Left kidney (tissue), 2 donors: ENCODE data around the gene ITPA. TPM values are rescaled to one million over a fixed set of nuclear protein-coding genes. Genes with fewer than 3 reads are reported as not detected.

Experiments
- DNase-seq: peaks from one replicate; pipeline ENCODE4 v3.0.0-alpha.2; 2013
- polyA plus RNA-seq: library from polyadenylated mRNA; unstranded; fragments of 120-200 nt; gene quantifications from one replicate; pipeline ENCODE4 v1.2.1, GENCODE V29; 2013; ENCODE audit not compliant: insufficient read length

The ITPA gene
- polyA plus RNA-seq, 1 donor, result 53.1 TPM

DNA sequence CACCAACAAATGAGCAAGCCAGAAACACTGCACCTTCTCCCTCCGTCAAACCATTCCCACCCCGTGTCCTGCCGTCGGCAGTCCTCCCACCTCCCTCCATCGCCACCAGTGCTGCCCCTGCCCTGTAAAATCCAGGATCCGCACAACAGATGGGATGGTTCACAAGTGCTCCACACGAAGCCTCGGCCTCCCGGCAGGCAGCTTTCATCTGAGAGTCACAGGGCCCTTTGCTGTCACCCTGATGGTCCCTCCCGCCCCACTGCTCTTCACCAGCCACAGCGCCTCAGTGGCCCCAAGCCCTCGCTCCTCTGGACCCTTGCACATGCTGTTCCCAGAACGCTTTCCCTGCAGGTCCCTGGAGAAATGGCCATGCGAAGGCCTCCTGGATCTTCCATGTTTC, 17.6 kb downstream of the ITPA start:
- no peak for DNase-seq

DNA sequence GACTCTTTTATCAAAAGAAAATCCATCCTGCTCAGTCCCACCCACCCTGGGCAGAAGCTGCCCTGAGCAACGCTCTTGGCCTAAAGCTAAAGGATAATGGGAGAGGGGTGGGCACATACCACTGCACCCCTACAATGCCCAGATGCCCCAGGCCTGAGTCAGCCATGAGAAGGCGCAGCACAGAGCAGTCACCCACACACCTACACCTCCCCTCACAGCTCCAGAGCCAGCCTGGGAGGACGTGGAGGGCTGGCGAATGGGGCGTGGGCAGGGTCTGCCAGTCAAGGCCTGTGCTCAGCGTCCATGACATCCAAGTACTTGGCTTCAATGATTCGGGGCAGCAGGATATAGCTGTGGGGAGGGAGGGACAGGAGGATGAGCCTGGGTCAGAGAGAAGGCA, 18.2 kb downstream of the ITPA start:
- DNase-seq, result no peak

GRCh38 chr20:3227936-3228749, 18.8 kb downstream of the ITPA start:
- no peak for DNase-seq

GRCh38 chr20:3228750-3229032, 19.4 kb downstream of the ITPA start:
- no peak for DNase-seq

- no peak for DNase-seq
Observed at GRCh38 chr20:3229158-3229557, 19.9 kb downstream of the ITPA start.

- DNase-seq, result no peak
Observed at GRCh38 chr20:3229798-3230197, 20.5 kb downstream of the ITPA start.

DNA sequence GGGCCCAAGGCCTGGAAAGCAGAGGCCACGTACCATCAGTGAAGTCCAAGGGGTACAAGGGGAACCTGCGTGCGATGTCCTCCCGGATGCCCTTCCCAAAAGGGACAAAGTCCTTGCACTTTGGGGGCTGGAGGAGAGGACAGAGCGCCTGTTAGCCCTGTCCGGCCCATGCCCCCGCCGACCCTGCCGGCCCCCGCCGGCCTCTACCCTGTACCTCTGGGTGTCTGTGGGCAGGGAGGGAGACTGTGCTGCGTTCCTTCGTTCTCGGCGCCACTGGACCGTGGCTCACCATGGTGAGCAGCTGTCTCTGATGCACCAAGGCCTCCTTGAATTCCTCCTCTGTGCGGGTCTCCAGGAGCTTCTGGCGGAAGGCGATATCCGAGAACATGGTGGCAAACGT, 21.8 kb downstream of the ITPA start:
- no peak for DNase-seq

GRCh38 chr20:3231889-3232588, 22.7 kb downstream of the ITPA start:
- no peak for DNase-seq

GRCh38 chr20:3233131-3233990, 24.1 kb downstream of the ITPA start:
- no peak for DNase-seq

DNA sequence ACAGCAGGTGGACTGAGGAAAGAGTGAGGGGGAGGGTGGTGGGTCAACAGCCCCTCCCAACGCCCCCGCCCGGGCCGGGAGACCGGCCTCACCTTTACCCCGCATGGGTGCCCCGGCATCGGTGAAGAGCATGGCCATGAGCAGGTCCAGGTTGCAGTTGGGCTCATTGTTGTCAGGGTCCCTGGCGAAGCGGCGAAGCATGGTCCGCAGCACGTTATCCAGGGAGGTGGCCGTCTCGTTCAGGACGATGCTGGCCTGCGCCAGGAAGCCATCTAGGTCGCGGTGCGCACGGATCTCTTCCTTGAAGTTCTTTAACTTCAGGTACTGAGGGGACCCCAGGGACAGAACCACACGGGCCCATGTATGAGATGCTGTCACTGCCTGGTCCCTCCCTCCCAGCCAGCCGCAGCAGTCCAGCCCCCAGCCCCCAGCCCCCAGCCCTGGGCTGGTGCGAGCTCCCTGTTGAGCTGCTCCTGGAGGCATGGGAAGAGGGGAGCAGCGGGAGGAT, 24.7 kb downstream of the ITPA start:
- DNase-seq, result no peak

DNA sequence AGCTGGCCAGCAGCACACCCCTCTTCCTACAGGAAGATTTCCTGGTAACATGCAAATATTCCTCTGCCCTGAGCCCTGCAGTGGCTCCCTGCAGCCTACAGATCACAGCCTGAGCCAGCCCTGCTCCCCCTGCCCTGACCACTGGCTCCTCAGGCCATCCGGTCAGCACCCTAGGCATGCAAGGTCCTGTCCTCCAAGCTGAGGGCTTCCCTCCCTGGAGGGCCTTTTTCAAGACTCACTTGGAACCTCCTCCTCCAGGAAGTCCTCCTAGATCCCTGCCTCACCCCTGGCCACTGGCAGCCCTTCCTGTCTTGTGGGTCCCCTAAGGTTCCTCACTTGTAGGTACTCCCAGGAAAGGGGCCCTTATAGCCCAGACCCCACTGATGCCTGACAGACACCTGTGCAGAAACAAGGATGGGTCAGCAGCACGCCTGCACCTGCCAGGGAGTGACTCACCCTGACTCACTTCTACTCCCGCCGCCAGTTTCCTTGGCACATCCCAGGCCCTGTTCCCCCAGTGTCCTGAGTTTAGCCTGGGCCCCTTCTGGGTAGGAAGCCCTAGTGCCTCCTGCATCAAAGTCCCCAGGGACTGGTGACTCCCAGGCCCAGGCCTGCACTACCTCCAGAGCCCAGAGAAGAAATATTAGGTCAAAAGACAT, 26.5 kb downstream of the ITPA start:
- DNase-seq, result no peak

DNA sequence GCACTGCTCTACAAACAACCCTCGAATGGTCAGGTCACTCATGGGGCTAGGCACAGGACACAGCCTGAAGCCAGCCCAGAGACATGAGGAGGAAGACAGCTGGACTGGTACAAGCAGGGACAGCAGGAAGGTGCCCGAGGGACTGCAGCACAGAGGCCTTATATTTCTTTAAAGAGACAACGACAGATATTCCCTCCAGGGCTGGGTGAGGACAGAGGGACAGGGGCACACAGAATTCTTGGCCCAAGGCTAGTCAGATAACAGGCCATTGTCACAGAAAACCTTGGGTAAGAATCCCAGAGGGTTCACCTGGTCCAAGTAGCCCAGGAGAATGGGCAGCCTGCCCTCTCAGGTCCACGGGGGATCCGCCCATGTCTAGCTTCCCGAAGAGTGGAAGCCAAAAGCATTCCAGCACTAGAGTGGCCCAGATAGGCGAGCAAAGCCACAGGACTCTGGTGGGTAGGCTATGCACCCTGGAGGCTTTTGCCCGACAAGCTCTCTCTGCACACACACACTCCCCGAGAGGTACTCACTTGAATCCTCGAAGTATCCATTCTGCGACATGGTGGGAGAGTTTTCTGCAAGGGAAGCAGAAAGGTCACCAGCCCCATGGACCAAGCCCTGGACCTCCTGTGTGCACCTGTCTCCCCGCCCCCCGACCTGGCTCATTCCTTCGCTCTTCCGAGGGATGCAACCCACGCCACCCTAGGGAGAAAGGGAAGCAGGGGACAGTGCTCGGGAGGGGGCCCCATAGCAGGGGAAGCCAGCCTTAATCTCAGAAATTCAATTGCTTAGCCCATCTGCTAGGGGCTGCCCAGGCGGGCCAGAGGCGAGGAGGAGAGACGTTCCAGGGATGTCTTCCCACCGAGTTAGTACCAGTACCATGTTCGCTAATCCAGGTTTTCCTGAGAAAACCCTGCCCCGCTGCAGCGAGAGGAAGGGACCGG, 28.0 kb downstream of the ITPA start:
- no peak for DNase-seq

DNA sequence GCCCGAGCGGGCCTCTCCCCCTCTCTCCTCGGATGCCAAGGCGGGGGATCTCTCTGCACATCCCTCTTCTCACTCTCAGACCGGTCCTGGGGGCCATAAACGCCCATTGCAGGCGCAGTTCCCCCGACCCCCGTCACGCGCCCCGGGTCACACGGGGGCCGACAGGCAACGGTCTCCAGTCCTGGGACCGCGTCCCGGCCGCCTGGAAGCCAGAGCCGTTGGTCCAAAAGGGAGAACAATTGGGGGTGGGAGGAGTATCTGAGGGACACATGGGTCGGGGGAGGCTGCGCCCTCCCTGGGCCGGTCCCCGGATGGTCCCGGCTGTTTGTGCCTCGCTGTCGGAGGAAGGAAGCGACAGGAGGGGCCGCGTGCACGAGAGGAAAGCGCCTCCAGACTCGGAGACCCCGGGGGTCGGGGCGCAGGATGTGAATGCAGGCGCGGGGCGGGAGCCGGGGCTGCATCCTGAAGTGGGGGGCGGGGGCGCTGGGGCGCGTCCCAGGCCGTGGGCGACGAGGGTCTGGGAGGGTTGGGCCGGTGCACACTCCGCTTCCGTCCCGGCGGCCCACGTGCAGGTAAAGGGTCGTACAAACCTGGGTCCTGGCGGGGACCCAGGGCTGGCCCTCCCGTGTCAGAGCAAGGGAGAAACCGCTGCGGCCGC, 28.8 kb downstream of the ITPA start:
- DNase-seq, result no peak

DNA sequence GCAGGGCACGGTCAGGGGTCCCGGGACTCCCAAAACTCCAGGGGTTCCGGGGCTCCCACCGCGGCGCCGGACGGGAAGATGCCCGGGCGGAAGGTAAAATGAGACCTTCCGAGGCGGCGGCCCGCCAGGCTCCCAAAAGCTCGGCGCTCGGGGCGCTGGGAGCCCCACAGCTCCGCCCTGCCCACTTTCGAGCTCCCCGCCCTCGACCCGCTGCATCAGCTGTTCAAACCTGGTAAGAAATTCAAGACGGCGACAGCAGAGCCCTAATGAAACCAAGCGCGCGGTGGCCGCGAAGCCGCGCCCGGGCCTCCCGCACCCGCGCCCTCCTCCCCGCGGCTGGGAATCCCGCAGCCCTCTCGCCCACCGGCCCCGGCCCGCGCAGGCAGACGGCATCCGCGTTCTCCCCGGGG, 29.3 kb downstream of the ITPA start:
- no peak for DNase-seq

GRCh38 chr20:3239026-3239866, 29.9 kb downstream of the ITPA start, which contains the start of gene SLC4A11:
TSS of gene SLC4A11 (minus strand) at chr20:3239190. CDS start at chr20:3239137, 53 bp downstream.
- DNase-seq, result no peak

GRCh38 chr20:3239867-3240775, 30.8 kb downstream of the ITPA start:
- DNase-seq, result no peak

GRCh38 chr20:3240776-3241363, 31.6 kb downstream of the ITPA start:
- DNase-seq, result no peak

DNA sequence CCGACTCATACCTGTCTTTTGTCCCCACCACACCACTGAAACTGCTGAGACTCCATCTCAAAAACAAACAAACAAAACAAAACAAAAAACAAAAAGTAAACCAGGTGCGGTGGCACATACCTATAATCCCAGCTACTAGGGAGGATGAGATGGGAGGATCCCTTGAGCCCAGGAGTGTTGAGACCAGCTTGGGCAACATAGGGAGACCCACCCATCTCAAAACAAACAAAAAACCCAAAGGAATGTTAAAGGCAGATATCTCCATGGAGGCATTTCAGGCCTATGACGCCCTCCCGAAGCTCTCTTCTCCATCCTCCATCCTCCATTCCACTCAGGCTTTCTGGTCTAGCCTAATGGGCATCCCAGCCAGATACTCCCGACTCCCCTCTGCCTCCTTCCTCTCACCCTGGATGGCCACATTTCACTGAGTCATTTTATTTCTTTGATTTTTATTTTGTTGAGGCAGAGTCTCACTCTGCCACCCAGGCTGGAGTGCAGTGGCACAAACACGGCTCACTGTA, 32.9 kb downstream of the ITPA start:
- DNase-seq, result no peak
